Liver (tissue), 9 donors: ENCODE results near the gene MOSPD3. TPM values are rescaled to one million over a fixed set of nuclear protein-coding genes. Genes with fewer than 3 reads are reported as not detected.

Source experiments
- DNase-seq: peaks from one replicate; pipeline ENCODE4 v3.0.0-alpha.2; 2017; ENCODE audit warnings: low spot score
- H3K27ac ChIP-seq, 2 donors: one replicate each; pipeline ENCODE4 v1.7.0; 2013; ENCODE audit warnings: inconsistent platforms in 2 of 2, low read length in 2 of 2, control low read depth in 1 of 2, low read depth in 1 of 2, mild to moderate bottlenecking in 1 of 2
- H3K27me3 ChIP-seq, 4 donors: one replicate each; pipeline versions ENCODE4 v1.6.1 to v1.7.0; 2013; ENCODE audit warnings: low read length in 3 of 4, inconsistent platforms in 1 of 4, mild to moderate bottlenecking in 1 of 4, moderate library complexity in 1 of 4; ENCODE audit not compliant: control insufficient read depth in 4 of 4, insufficient read depth in 4 of 4
- H3K36me3 ChIP-seq, 4 donors: one replicate each; pipeline versions ENCODE4 v1.6.1 to v1.7.0; 2013; ENCODE audit warnings: low read length in 3 of 4, mild to moderate bottlenecking in 3 of 4, low read depth in 1 of 4, moderate library complexity in 1 of 4; ENCODE audit not compliant: control insufficient read depth in 4 of 4, insufficient read depth in 3 of 4
- H3K4me1 ChIP-seq, 4 donors: one replicate each; pipeline versions ENCODE4 v1.6.1 to v1.7.0; 2013; ENCODE audit warnings: low read length in 3 of 4, mild to moderate bottlenecking in 3 of 4, moderate library complexity in 1 of 4; ENCODE audit not compliant: control insufficient read depth in 4 of 4, insufficient read depth in 4 of 4
- H3K4me3 ChIP-seq, 3 donors: one replicate each; pipeline versions ENCODE4 v1.6.1 to v1.7.0; 2013; ENCODE audit warnings: low read length in 3 of 3, control low read depth in 1 of 3, low read depth in 1 of 3, mild to moderate bottlenecking in 1 of 3
- H3K9ac ChIP-seq, 2 donors: one replicate each; pipeline ENCODE4 v1.7.0; 2013; ENCODE audit warnings: low read length in 2 of 2, mild to moderate bottlenecking in 2 of 2, moderate library complexity in 2 of 2, control low read depth in 1 of 2, low read depth in 1 of 2
- H3K9me3 ChIP-seq, 4 donors: one replicate each; pipeline versions ENCODE4 v1.6.1 to v1.7.0; 2013; ENCODE audit warnings: low read length in 3 of 4; ENCODE audit not compliant: control insufficient read depth in 4 of 4
- ATF3 ChIP-seq: IDR thresholded peaks from 2 replicates; pipeline ENCODE4 v1.6.1; 2016; ENCODE audit warnings: antibody characterized with exemption
- CTCF ChIP-seq: fragments of 150-350 bp; IDR thresholded peaks from 2 replicates; pipeline ENCODE4 v1.5.1; 2017; ENCODE audit warnings: improper control_type of control experiment, low read depth, low read length; ENCODE audit not compliant: missing input control
- EGR1 ChIP-seq, 2 donors: IDR thresholded peaks; 2 replicates each; pipeline ENCODE4 v1.6.1; 2016 to 2018; ENCODE audit warnings: antibody characterized with exemption in 2 of 2, low read depth in 2 of 2
- FOXA1 ChIP-seq: IDR thresholded peaks from 2 replicates; pipeline ENCODE4 v1.6.1; 2016; ENCODE audit warnings: antibody characterized with exemption
- FOXA2 ChIP-seq: IDR thresholded peaks from 2 replicates; pipeline ENCODE4 v1.6.1; 2016; ENCODE audit warnings: antibody characterized with exemption
- GABPA ChIP-seq, 2 donors: IDR thresholded peaks in 1 of 2; conservative IDR thresholded peaks in 1 of 2; 2 replicates each; pipeline ENCODE4 v1.6.1; 2016; ENCODE audit warnings: antibody characterized with exemption in 2 of 2, mild to moderate bottlenecking in 1 of 2, moderate library complexity in 1 of 2
- HNF4A ChIP-seq, 2 donors: conservative IDR thresholded peaks; 2 replicates each; pipeline ENCODE4 v1.6.1; 2016; ENCODE audit warnings: antibody characterized with exemption in 2 of 2, mild to moderate bottlenecking in 2 of 2
- HNF4G ChIP-seq: IDR thresholded peaks from 2 replicates; pipeline ENCODE4 v1.6.1; 2016; ENCODE audit warnings: antibody characterized with exemption
- JUND ChIP-seq, 2 donors: IDR thresholded peaks; 2 replicates each; pipeline ENCODE4 v1.6.1; 2016; ENCODE audit warnings: antibody characterized with exemption in 2 of 2
- MAX ChIP-seq: IDR thresholded peaks from 2 replicates; pipeline ENCODE4 v1.6.1; 2016; ENCODE audit warnings: antibody characterized with exemption
- NR2F2 ChIP-seq: IDR thresholded peaks from 2 replicates; pipeline ENCODE4 v1.6.1; 2016; ENCODE audit warnings: antibody characterized with exemption
- RAD21 ChIP-seq, 2 donors: IDR thresholded peaks; 2 replicates each; pipeline ENCODE4 v1.6.1; 2016; ENCODE audit warnings: antibody characterized with exemption in 2 of 2, mild to moderate bottlenecking in 2 of 2
- REST ChIP-seq: IDR thresholded peaks from 2 replicates; pipeline ENCODE4 v1.6.1; 2016; ENCODE audit warnings: antibody characterized with exemption, mild to moderate bottlenecking
- RXRA ChIP-seq, 2 donors: IDR thresholded peaks; 2 replicates each; pipeline ENCODE4 v1.6.1; 2017 to 2018; ENCODE audit warnings: antibody characterized with exemption in 2 of 2, mild to moderate bottlenecking in 1 of 2
- SP1 ChIP-seq: IDR thresholded peaks from 2 replicates; pipeline ENCODE4 v1.6.1; 2018; ENCODE audit warnings: antibody characterized with exemption, mild to moderate bottlenecking
- TAF1 ChIP-seq: conservative IDR thresholded peaks from 2 replicates; pipeline ENCODE4 v1.6.1; 2016; ENCODE audit warnings: antibody characterized with exemption, mild to moderate bottlenecking
- YY1 ChIP-seq: IDR thresholded peaks from 2 replicates; pipeline ENCODE4 v1.6.1; 2016; ENCODE audit warnings: antibody characterized with exemption, mild to moderate bottlenecking
- ZBTB33 ChIP-seq: IDR thresholded peaks from 2 replicates; pipeline ENCODE4 v1.6.1; 2016; ENCODE audit warnings: antibody characterized with exemption
- WGBS: extraction: QIAGEN DNeasy Blood & Tissue Kit; methylation state at CpG from one replicate; pipeline ENCODE4 v1.1.7; 2013; 5-methylcytosine and 5-hydroxymethylcytosine counted together
- polyA plus RNA-seq, 2 donors: library from polyadenylated mRNA; stranded (reverse) in 1 of 2; unstranded in 1 of 2; fragments of 200-250 nt in 1 of 2; fragments of >200 nt in 1 of 2; fragmentation: Nextera tagmentation in 1 of 2; extraction: Ambion mirVana in 1 of 2; gene quantifications; one replicate each; pipeline versions ENCODE4 v1.2.1 to v1.2.3, GENCODE V29; 2013 to 2015
- total RNA-seq, 2 donors: library from RNA; depleted of rRNA; stranded (reverse); fragments of >200 nt; gene quantifications; one replicate each; pipeline ENCODE4 v1.2.3, GENCODE V29; 2014
- donor health status: healthy.
- donor health status: healthy.
- donor health status: healthy.
- donor health status: healthy.
- donor health status: healthy.

Gene MOSPD3
- total RNA-seq (1 to 10 TPM; 3.5 to 6.3 TPM), polyA plus RNA-seq (10 to 100 TPM; 10.8 to 15.7 TPM)

GRCh38 chr7:100611983-100612729 lies at the start of gene MOSPD3:
TSS of gene MOSPD3 (plus strand) at chr7:100612540. CDS start at chr7:100612792, 252 bp downstream.
- under 1% methylated on average over 61 of the region's 61 CpGs for WGBS

More at GRCh38 chr7:100611983-100612729, at the start of gene MOSPD3:
- Histone ChIP-seq H3K4me1 (peaks cover 3 to 19% (median 14%) of the 10 kb centered on the region in 4 donors), H3K4me3 (peak within 1 kb of the TSS; percentile 67 to 80 (median 68)), H3K9me3 (no peaks in the 10 kb centered on the region), H3K27me3 (no peaks in the 10 kb centered on the region), H3K36me3 (no peaks in the 10 kb centered on the region), H3K27ac (peak within 1 kb of the TSS; percentile 91 to 97), H3K9ac (peak within 1 kb of the TSS; percentile 67 to 91)
- TF ChIP-seq HNF4A (conservative IDR thresholded peaks at IDR 0.05) (peak; percentile 3 to 16), MAX (no peak), ATF3 (no peak), REST (peak; percentile 69), JUND (IDR thresholded peaks at IDR 0.05) (peak; percentile 38 to 44), HNF4G (no peak), ZBTB33 (peak; percentile 49), RXRA (IDR thresholded peaks at IDR 0.05) (peak; percentile 70 to 84), GABPA (IDR thresholded peaks at IDR 0.05 in 1 of 2, conservative IDR thresholded peaks at IDR 0.05 in 1 of 2) (peak in 1 of 2 donors; percentile 84), CTCF (no peak), FOXA2 (no peak), RAD21 (IDR thresholded peaks at IDR 0.05) (peak in 1 of 2 donors; percentile 35), YY1 (peak; percentile 71), NR2F2 (peak; percentile 15), EGR1 (IDR thresholded peaks at IDR 0.05; ENCODE audit: low read depth in 2 of 2) (no peak), FOXA1 (no peak), TAF1 (peak; percentile 88), SP1 (peak; percentile 95)
- peak; percentile 99 for DNase-seq
